Caco-2 (cell line): ENCODE results near the gene FN3KRP. TPM values are rescaled to one million over a fixed set of nuclear protein-coding genes. Genes with fewer than 3 reads are reported as not detected.
"Not testable (repeated sequence)": the region's sequence is repeated elsewhere in the genome, so short reads cannot be mapped to it uniquely, and the experiment has no call there.

Source experiments
- BruUV-seq: library from RNA; stranded (reverse); fragments of 400-500 nt; replicated peaks from 2 replicates; lab custom pipeline; 2021; lab: Mats Ljungman, UMichigan
- CTCF ChIA-PET: fragments of 300-600 bp; sonication (Branson Sonifier 250); formaldehyde crosslinking; loops from one replicate; lab custom pipeline; 2022; ENCODE audit warnings: antibody characterized with exemption; lab: Charles Lee
- POLR2A ChIA-PET: fragments of 300-600 bp; sonication (Branson Sonifier 250); formaldehyde crosslinking; loops from one replicate; lab custom pipeline; 2022; ENCODE audit warnings: antibody characterized with exemption; lab: Charles Lee
- DNase-seq, 2 experiments: peaks; one replicate each; pipeline versions ENCODE4 v3.0.0 to v3.0.0-alpha.2; 2020 to 2022
- H3K27me3 ChIP-seq: replicated peaks from 2 replicates; pipeline ENCODE4 v1.6.0; 2011; ENCODE audit warnings: low read length; ENCODE audit not compliant: control insufficient read depth, insufficient read depth
- H3K36me3 ChIP-seq: 2 replicates; pipeline ENCODE4 v1.5.1; 2011; ENCODE audit warnings: low read length; ENCODE audit not compliant: control insufficient read depth, insufficient read depth
- H3K4me1 ChIP-seq: fragments of 250-450 bp; sonication (Bioruptor Pico); 2 replicates; pipeline ENCODE4 v1.5.1; 2020; ENCODE audit warnings: mild to moderate bottlenecking
- H3K4me3 ChIP-seq: 2 replicates; pipeline ENCODE4 v1.5.1; 2011; ENCODE audit warnings: low read depth, mild to moderate bottlenecking, control low read depth, low read length
- H3K9me3 ChIP-seq: fragments of 250-450 bp; sonication (Bioruptor Pico); 2 replicates; pipeline ENCODE4 v1.5.1; 2020; ENCODE audit warnings: mild to moderate bottlenecking, moderate library complexity
- H3K27ac Mint-ChIP-seq: one replicate; pipeline ENCODE4 v1.8.0; 2022; ENCODE audit warnings: mixed read lengths; ENCODE audit not compliant: unreplicated experiment
- H3K27me3 Mint-ChIP-seq: one replicate; pipeline ENCODE4 v1.8.0; 2022; ENCODE audit warnings: mixed read lengths; ENCODE audit not compliant: insufficient read depth, unreplicated experiment
- H3K36me3 Mint-ChIP-seq: one replicate; pipeline ENCODE4 v1.8.0; 2022; ENCODE audit warnings: mild to moderate bottlenecking, mixed read lengths; ENCODE audit not compliant: insufficient read depth, unreplicated experiment
- H3K4me1 Mint-ChIP-seq: one replicate; pipeline ENCODE4 v1.8.0; 2022; ENCODE audit warnings: low read depth, mixed read lengths; ENCODE audit not compliant: unreplicated experiment
- H3K4me3 Mint-ChIP-seq: one replicate; pipeline ENCODE4 v1.8.0; 2022; ENCODE audit warnings: mild to moderate bottlenecking, moderate library complexity, mixed read lengths; ENCODE audit not compliant: unreplicated experiment
- H3K9me3 Mint-ChIP-seq: one replicate; pipeline ENCODE4 v1.8.0; 2022; ENCODE audit warnings: mixed read lengths; ENCODE audit not compliant: unreplicated experiment
- CTCF ChIP-seq, 2 experiments: fragments of 200-600 bp in 1 of 2; IDR thresholded peaks; 1 replicate in 1 of 2; 2 replicates in 1 of 2; pipeline versions ENCODE4 v1.5.1 to v1.8.0; 2011 to 2022; ENCODE audit warnings: antibody characterized with exemption in 1 of 2, control low read depth in 1 of 2, inconsistent platforms in 1 of 2, low read depth in 1 of 2, low read length in 1 of 2, mild to moderate bottlenecking in 1 of 2, moderate library complexity in 1 of 2; ENCODE audit not compliant: insufficient read depth in 1 of 2, severe bottlenecking in 1 of 2, unreplicated experiment in 1 of 2
- intact Hi-C: fragments of 100-400 bp; cut with micrococcal nuclease; formaldehyde crosslinking; loops from one replicate; pipeline ENCODE4 v1.10.0; 2022; ENCODE audit not compliant: unreplicated experiment
- total RNA-seq: library from RNA; stranded (reverse); gene quantifications from 2 replicates; pipeline ENCODE4 v1.2.3, GENCODE V29; 2022

The FN3KRP gene
- total RNA-seq, 1 experiment from 2014 or later, result 53.6 TPM

GRCh38 chr17:82743344-82744219 lies 27.1 kb downstream of the FN3KRP start:
- Mint-ChIP-seq H3K27ac (no peak overlapping the region), H3K36me3 (peaks cover 67% of the 10 kb centered on the region), H3K4me1 (no peaks in the 10 kb centered on the region), H3K9me3 (peaks cover 25% of the 10 kb centered on the region), H3K4me3 (no peak overlapping the region), H3K27me3 (no peaks in the 10 kb centered on the region)
- Histone ChIP-seq H3K4me3 (no peak overlapping the region), H3K9me3 (peaks cover 32% of the 10 kb centered on the region), H3K36me3 (peaks cover 17% of the 10 kb centered on the region), H3K27me3 (no peaks in the 10 kb centered on the region), H3K4me1 (peaks cover 12% of the 10 kb centered on the region; the same call in 1 of the 2 replicates)
- intact Hi-C loops, result no loop called here
- no peak for TF ChIP-seq CTCF (IDR thresholded peaks at IDR 0.05; ENCODE audit: insufficient read depth in 1 of 2, low read depth in 1 of 2, low read length in 1 of 2, severe bottlenecking in 1 of 2, unreplicated experiment in 1 of 2)
- ChIA-PET CTCF (interaction anchor here (0.6 kb wide), 1 partner anchor 104 kb away, joined by 3 read pairs; no protein-coding TSS in a partner anchor), POLR2A (no interaction called here)
- no TSS peak for BruUV-seq
- DNase-seq, result no peak

GRCh38 chr17:82744736-82745135 lies 28.2 kb downstream of the FN3KRP start:
- Mint-ChIP-seq H3K36me3 (peaks cover 58% of the 10 kb centered on the region), H3K9me3 (peaks cover 24% of the 10 kb centered on the region)
- DNase-seq, H3K4me3 ChIP-seq, H3K4me1 Mint-ChIP-seq, POLR2A ChIA-PET, CTCF ChIA-PET, intact Hi-C loops, H3K27me3 Mint-ChIP-seq, H3K27ac Mint-ChIP-seq, BruUV-seq, H3K4me3 Mint-ChIP-seq, H3K27me3 ChIP-seq: not testable (repeated sequence)
- Histone ChIP-seq H3K4me1 (peaks cover 12% of the 10 kb centered on the region; the same call in 1 of the 2 replicates), H3K9me3 (peaks cover 30% of the 10 kb centered on the region), H3K36me3 (peaks cover 16% of the 10 kb centered on the region)

- Histone ChIP-seq H3K4me1 (peaks cover 12% of the 10 kb centered on the region; the same call in 1 of the 2 replicates), H3K4me3 (no peak overlapping the region), H3K27me3 (no peaks in the 10 kb centered on the region), H3K36me3 (peaks cover 16% of the 10 kb centered on the region), H3K9me3 (peaks cover 28% of the 10 kb centered on the region)
- intact Hi-C loops, result no loop called here
- CTCF ChIA-PET, result no interaction called here
- no peak for DNase-seq
- Mint-ChIP-seq H3K4me3 (no peak overlapping the region), H3K27ac (no peak overlapping the region), H3K27me3 (no peaks in the 10 kb centered on the region), H3K4me1 (no peaks in the 10 kb centered on the region), H3K36me3 (peaks cover 58% of the 10 kb centered on the region), H3K9me3 (peaks cover 17% of the 10 kb centered on the region)
- POLR2A ChIA-PET, result no interaction called here
- TF ChIP-seq CTCF (IDR thresholded peaks at IDR 0.05; ENCODE audit: insufficient read depth in 1 of 2, low read depth in 1 of 2, low read length in 1 of 2, severe bottlenecking in 1 of 2, unreplicated experiment in 1 of 2), result no peak
- BruUV-seq, result no TSS peak
Observed at GRCh38 chr17:82745524-82745923, 29.0 kb downstream of the FN3KRP start.
